ENCODE results near the gene CASQ2. TPM values are rescaled to one million over a fixed set of nuclear protein-coding genes. Genes with fewer than 3 reads are reported as not detected.

CASQ2 gene
- total RNA-seq, 1 experiment from 2014 or later: not detected

GRCh38 chr1:115661157-115661556 lies 107.4 kb downstream of the CASQ2 start:
- H3K36me3 ChIP-seq (ENCODE audit: control insufficient read depth in 1 of 2, insufficient read depth in 2 of 2, low read length in 2 of 2): peaks cover 20 to 35% of the 10 kb centered on the region in 2 experiments
- RAD21 ChIA-PET (ENCODE audit: low non-redundant PET in 1 of 2, low total read pairs in 2 of 2, uncharacterized antibody in 2 of 2, unreplicated experiment in 2 of 2): no interaction called here

More at GRCh38 chr1:115661157-115661556, 107.4 kb downstream of the CASQ2 start:
- TF ChIP-seq POLR2AphosphoS5 (IDR thresholded peaks at IDR 0.05; ENCODE audit: low read depth, low read length): no peak
- TF ChIP-seq ATF3 (IDR thresholded peaks at IDR 0.05): no peak
- TF ChIP-seq FOSL1 (IDR thresholded peaks at IDR 0.05; ENCODE audit: low read depth): no peak
- no peak for TF ChIP-seq ZFX (IDR thresholded peaks at IDR 0.05)
- no peak for TF ChIP-seq JUND (IDR thresholded peaks at IDR 0.05)
- no peak for TF ChIP-seq YY1 (IDR thresholded peaks at IDR 0.05; ENCODE audit: extremely low read depth, insufficient replicate concordance, low read depth, low read length)
- no peak for TF ChIP-seq ELF1 (IDR thresholded peaks at IDR 0.05; ENCODE audit: borderline replicate concordance, low read depth)
- no peak for TF ChIP-seq POLR2A (IDR thresholded peaks at IDR 0.05; ENCODE audit: borderline replicate concordance, extremely low read depth, insufficient read depth, insufficient read length)
- TF ChIP-seq, protein P1, sequence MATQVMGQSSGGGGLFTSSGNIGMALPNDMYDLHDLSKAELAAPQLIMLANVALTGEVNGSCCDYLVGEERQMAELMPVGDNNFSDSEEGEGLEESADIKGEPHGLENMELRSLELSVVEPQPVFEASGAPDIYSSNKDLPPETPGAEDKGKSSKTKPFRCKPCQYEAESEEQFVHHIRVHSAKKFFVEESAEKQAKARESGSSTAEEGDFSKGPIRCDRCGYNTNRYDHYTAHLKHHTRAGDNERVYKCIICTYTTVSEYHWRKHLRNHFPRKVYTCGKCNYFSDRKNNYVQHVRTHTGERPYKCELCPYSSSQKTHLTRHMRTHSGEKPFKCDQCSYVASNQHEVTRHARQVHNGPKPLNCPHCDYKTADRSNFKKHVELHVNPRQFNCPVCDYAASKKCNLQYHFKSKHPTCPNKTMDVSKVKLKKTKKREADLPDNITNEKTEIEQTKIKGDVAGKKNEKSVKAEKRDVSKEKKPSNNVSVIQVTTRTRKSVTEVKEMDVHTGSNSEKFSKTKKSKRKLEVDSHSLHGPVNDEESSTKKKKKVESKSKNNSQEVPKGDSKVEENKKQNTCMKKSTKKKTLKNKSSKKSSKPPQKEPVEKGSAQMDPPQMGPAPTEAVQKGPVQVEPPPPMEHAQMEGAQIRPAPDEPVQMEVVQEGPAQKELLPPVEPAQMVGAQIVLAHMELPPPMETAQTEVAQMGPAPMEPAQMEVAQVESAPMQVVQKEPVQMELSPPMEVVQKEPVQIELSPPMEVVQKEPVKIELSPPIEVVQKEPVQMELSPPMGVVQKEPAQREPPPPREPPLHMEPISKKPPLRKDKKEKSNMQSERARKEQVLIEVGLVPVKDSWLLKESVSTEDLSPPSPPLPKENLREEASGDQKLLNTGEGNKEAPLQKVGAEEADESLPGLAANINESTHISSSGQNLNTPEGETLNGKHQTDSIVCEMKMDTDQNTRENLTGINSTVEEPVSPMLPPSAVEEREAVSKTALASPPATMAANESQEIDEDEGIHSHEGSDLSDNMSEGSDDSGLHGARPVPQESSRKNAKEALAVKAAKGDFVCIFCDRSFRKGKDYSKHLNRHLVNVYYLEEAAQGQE (IDR thresholded peaks at IDR 0.05; ENCODE audit: low read depth): no peak
- TF ChIP-seq MAX (IDR thresholded peaks at IDR 0.05): no peak
- TF ChIP-seq CTCF (IDR thresholded peaks at IDR 0.05 in 2 of 3, conservative IDR thresholded peaks at IDR 0.05 in 1 of 3; ENCODE audit: borderline replicate concordance in 1 of 3, insufficient read depth in 1 of 3, low read depth in 2 of 3, low read length in 2 of 3): no peak
- no peak for TF ChIP-seq SIN3A (IDR thresholded peaks at IDR 0.05; ENCODE audit: low read depth)
- TF ChIP-seq, protein P2, sequence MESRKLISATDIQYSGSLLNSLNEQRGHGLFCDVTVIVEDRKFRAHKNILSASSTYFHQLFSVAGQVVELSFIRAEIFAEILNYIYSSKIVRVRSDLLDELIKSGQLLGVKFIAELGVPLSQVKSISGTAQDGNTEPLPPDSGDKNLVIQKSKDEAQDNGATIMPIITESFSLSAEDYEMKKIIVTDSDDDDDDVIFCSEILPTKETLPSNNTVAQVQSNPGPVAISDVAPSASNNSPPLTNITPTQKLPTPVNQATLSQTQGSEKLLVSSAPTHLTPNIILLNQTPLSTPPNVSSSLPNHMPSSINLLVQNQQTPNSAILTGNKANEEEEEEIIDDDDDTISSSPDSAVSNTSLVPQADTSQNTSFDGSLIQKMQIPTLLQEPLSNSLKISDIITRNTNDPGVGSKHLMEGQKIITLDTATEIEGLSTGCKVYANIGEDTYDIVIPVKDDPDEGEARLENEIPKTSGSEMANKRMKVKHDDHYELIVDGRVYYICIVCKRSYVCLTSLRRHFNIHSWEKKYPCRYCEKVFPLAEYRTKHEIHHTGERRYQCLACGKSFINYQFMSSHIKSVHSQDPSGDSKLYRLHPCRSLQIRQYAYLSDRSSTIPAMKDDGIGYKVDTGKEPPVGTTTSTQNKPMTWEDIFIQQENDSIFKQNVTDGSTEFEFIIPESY (IDR thresholded peaks at IDR 0.05; ENCODE audit: extremely low read depth, insufficient replicate concordance, low read length): no peak
- Histone ChIP-seq H3K9ac (ENCODE audit: low read length) (no peak overlapping the region), H3K4me1 (ENCODE audit: control insufficient read depth in 1 of 2, insufficient read depth in 2 of 2, low read length in 2 of 2) (peaks cover 13 to 19% of the 10 kb centered on the region in 2 experiments), H4K20me1 (ENCODE audit: insufficient read depth) (no peaks in the 10 kb centered on the region), H3K79me2 (ENCODE audit: insufficient read depth, low read length) (peaks cover 37% of the 10 kb centered on the region), H3K4me2 (ENCODE audit: low read length) (no peak overlapping the region), H3K27me3 (ENCODE audit: insufficient read depth, low read length) (no peaks in the 10 kb centered on the region), H3K27ac (ENCODE audit: low read depth, low read length) (no peak overlapping the region), H3K9me3 (ENCODE audit: control insufficient read depth in 1 of 2, insufficient read depth in 1 of 2, low read depth in 1 of 2, low read length in 2 of 2) (no peaks in the 10 kb centered on the region), H3K9me2 (ENCODE audit: insufficient read depth) (no peaks in the 10 kb centered on the region), H3K4me3 (replicated peaks in 1 of 2; ENCODE audit: low read depth in 1 of 2, low read length in 2 of 2) (no peak overlapping the region), H2AFZ (ENCODE audit: low read depth, low read length, poor library complexity, severe bottlenecking) (no peak overlapping the region)
- POLR2A ChIA-PET: interaction anchor here (0.9 kb wide), 1 partner anchor 8 kb away, joined by 3 read pairs; no protein-coding TSS in a partner anchor
- ATAC-seq (no peak), DNase-seq (ENCODE audit: low read depth, low spot score) (no peak)
- BruUV-seq (replicated peaks): no TSS peak
- intact Hi-C loops (cut with micrococcal nuclease): no loop called here
- CTCF ChIA-PET: interaction anchor here (1.7 kb wide), 1 partner anchor 46 kb away, joined by 5 read pairs; no protein-coding TSS in a partner anchor
